Kidney (tissue), 14 donors: ENCODE data around the gene RTN4RL2. TPM values are rescaled to one million over a fixed set of nuclear protein-coding genes. Genes with fewer than 3 reads are reported as not detected.

Experiments
- DNase-seq, 5 donors: peaks; one replicate each; pipeline ENCODE4 v3.0.0-alpha.2; 2013 to 2020
- FAIRE-seq: peaks from 2 replicates; lab custom pipeline; 2012; peaks lifted over from hg19 to GRCh38; lab: Jason Lieb, UNC
- H3K27ac ChIP-seq, 2 donors: one replicate each; pipeline ENCODE4 v1.7.0; 2013; ENCODE audit warnings: low read depth in 2 of 2, low read length in 2 of 2, inconsistent platforms in 1 of 2
- H3K27me3 ChIP-seq: one replicate; pipeline ENCODE4 v1.7.1; 2013; ENCODE audit warnings: low read length, inconsistent platforms; ENCODE audit not compliant: control insufficient read depth, insufficient read depth
- H3K36me3 ChIP-seq, 3 donors: one replicate each; pipeline versions ENCODE4 v1.7.0 to v1.7.1; 2013; ENCODE audit warnings: low read length in 3 of 3, control low read depth in 1 of 3, inconsistent platforms in 1 of 3; ENCODE audit not compliant: insufficient read depth in 3 of 3, control insufficient read depth in 2 of 3
- H3K4me1 ChIP-seq, 3 donors: one replicate each; pipeline versions ENCODE4 v1.7.0 to v1.7.1; 2013; ENCODE audit warnings: low read length in 3 of 3, inconsistent platforms in 1 of 3, low read depth in 1 of 3; ENCODE audit not compliant: control insufficient read depth in 2 of 3, insufficient read depth in 2 of 3
- H3K4me3 ChIP-seq, 3 donors: one replicate each; pipeline versions ENCODE4 v1.7.0 to v1.8.1; 2013; ENCODE audit warnings: low read length in 3 of 3, control low read depth in 1 of 3, inconsistent platforms in 1 of 3
- H3K9ac ChIP-seq, 3 donors: one replicate each; pipeline versions ENCODE4 v1.7.0 to v1.7.1; 2013; ENCODE audit warnings: low read length in 3 of 3, control low read depth in 1 of 3, inconsistent platforms in 1 of 3
- H3K9me3 ChIP-seq, 3 donors: one replicate each; pipeline versions ENCODE4 v1.7.0 to v1.7.1; 2013; ENCODE audit warnings: low read length in 3 of 3, control low read depth in 1 of 3, inconsistent platforms in 1 of 3; ENCODE audit not compliant: control insufficient read depth in 2 of 3, insufficient read depth in 1 of 3
- intact Hi-C: fragments of 100-400 bp; cut with DNase I; formaldehyde crosslinking; loops from one replicate; pipeline ENCODE4 v1.11.1; 2022
- polyA plus RNA-seq: library from polyadenylated mRNA; stranded (reverse); fragments of 350-450 nt; fragmentation: Illumina TruSeq; extraction: RNeasy Lipid Tissue Mini Kit (QIAGEN cat#74804); gene quantifications from one replicate; pipeline ENCODE4 v1.2.3, GENCODE V29; 2014; ENCODE audit warnings: low read depth, low replicate concordance; ENCODE audit not compliant: insufficient read depth
- total RNA-seq: library from RNA; stranded (reverse); fragmentation: NEBNext Ultra II Directional; extraction: Animal tissue kit (Norgen Biotek cat#: 25700); gene quantifications from one replicate; pipeline ENCODE4 v1.2.1, GENCODE V29; 2021
- TF ChIP-seq, protein P1 (sequence below): IDR thresholded peaks from 3 replicates; pipeline ENCODE4 v1.5.1; 2012; ENCODE audit warnings: mild to moderate bottlenecking, moderate library complexity, borderline replicate concordance; ENCODE audit not compliant: insufficient read depth; ENCODE audit errors: extremely low read depth
- donor health status: control.
- donor health status: control.
- donor health status: control.
- donor health status: control.
- donor health status: control.
- donor health status: DM: yes; HTN: yes; CAD: no.
- donor health status: Normal renal cell carcinoma (clear cell type).

Gene RTN4RL2
- total and polyA plus RNA-seq, 2 donors from 2014 or later, result 2.6 to 5.5 TPM

DNA sequence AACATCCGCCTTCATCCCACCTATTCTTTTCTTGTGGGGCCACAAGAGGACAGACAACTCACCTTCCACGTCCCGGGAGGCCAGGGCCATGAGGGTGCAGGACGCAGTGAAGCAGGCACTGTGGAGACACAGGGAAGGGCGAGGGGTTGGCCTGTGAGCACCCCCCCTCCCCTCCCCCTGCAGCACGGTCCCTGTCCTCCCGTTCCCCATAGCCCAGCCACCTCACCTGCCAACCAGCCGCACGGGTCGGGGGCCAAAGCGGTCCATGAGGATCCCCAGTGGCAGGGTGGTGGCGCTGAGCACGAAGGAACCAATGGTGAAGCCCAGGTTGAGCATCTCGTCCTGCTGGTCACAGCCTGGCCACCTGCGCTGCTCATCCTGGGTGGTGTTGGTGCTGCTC, 40.6 kb downstream of the RTN4RL2 start:
- Histone ChIP-seq H3K9ac (no peak overlapping the region), H3K27ac (no peak overlapping the region), H3K36me3 (no peaks in the 10 kb centered on the region), H3K4me3 (no peak overlapping the region), H3K4me1 (peaks cover 0 to 16% (median 12%) of the 10 kb centered on the region in 3 donors), H3K27me3 (no peaks in the 10 kb centered on the region), H3K9me3 (no peaks in the 10 kb centered on the region)
- DNase-seq (no peak), FAIRE-seq (no peak)
- intact Hi-C loops, result no loop called here
- TF ChIP-seq, protein P1, sequence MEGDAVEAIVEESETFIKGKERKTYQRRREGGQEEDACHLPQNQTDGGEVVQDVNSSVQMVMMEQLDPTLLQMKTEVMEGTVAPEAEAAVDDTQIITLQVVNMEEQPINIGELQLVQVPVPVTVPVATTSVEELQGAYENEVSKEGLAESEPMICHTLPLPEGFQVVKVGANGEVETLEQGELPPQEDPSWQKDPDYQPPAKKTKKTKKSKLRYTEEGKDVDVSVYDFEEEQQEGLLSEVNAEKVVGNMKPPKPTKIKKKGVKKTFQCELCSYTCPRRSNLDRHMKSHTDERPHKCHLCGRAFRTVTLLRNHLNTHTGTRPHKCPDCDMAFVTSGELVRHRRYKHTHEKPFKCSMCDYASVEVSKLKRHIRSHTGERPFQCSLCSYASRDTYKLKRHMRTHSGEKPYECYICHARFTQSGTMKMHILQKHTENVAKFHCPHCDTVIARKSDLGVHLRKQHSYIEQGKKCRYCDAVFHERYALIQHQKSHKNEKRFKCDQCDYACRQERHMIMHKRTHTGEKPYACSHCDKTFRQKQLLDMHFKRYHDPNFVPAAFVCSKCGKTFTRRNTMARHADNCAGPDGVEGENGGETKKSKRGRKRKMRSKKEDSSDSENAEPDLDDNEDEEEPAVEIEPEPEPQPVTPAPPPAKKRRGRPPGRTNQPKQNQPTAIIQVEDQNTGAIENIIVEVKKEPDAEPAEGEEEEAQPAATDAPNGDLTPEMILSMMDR, result no peak

DNA sequence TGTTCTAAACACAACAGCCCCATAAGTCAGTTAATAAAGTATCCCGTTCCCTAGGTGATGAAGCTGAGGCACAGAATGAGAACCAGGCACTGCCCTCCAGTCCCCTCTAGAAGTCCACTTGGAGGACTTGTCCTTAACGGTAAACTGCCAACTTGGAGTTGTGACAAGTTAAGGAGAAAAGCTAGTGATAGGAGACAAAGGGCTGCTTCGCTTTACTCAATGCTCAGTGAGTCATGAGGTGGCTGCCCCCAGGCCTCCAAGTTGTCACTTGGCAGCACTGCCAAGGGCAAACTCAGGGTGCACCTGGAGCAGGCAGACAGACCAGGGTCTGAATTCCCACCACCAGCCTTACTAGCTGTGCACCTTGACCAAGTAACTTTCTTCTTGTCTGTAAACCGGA, 41.6 kb downstream of the RTN4RL2 start:
- Histone ChIP-seq H3K36me3 (no peaks in the 10 kb centered on the region), H3K9me3 (no peaks in the 10 kb centered on the region), H3K27ac (peak overlapping the region in 1 of 2 donors; percentile 38), H3K9ac (no peak overlapping the region), H3K4me3 (no peak overlapping the region), H3K27me3 (no peaks in the 10 kb centered on the region), H3K4me1 (peaks cover 0 to 16% (median 12%) of the 10 kb centered on the region in 3 donors)
- FAIRE-seq, result no peak
- intact Hi-C loops, result no loop called here
- no peak for DNase-seq
- TF ChIP-seq, protein P1, result no peak

DNA sequence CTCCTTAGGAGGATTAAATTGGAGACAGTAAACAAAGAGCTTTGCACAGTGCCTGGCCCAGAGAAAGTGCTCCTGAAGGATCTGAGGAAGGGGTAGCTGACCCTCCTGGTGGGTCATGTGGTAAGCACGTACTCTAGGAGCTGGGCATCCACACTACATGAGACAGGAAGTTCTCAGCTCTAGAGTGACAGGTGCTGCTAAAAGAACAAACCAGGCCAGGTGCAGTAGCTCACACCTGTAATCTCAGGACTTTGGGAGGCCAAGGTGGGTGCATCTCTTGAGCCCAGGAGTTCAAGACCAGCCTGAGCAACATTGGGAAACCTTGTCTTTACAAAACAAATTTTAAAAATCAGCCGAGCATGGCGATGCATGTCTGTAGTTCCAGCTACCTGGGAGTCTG, 42.0 kb downstream of the RTN4RL2 start:
- no peak for FAIRE-seq
- peaks cover 0 to 16% (median 12%) of the 10 kb centered on the region in 3 donors for H3K4me1 ChIP-seq
- H3K27ac ChIP-seq, result peak overlapping the region in 1 of 2 donors; percentile 38

More for the DNA sequence above, 42.0 kb downstream of the RTN4RL2 start:
- intact Hi-C loops, result no loop called here
- DNase-seq, result no peak
- Histone ChIP-seq H3K9me3 (no peaks in the 10 kb centered on the region), H3K9ac (no peak overlapping the region), H3K4me3 (no peak overlapping the region), H3K27me3 (no peaks in the 10 kb centered on the region), H3K36me3 (no peaks in the 10 kb centered on the region)
- TF ChIP-seq, protein P1, result no peak
